Fibroblast of peridontal ligament (primary cell): Measurements from ENCODE around the gene KLHL17.

Experiments
- DNase-seq: peaks from one replicate; pipeline ENCODE4 v3.0.0-alpha.2; 2010; ENCODE audit errors: extremely low read depth

The KLHL17 gene

DNA sequence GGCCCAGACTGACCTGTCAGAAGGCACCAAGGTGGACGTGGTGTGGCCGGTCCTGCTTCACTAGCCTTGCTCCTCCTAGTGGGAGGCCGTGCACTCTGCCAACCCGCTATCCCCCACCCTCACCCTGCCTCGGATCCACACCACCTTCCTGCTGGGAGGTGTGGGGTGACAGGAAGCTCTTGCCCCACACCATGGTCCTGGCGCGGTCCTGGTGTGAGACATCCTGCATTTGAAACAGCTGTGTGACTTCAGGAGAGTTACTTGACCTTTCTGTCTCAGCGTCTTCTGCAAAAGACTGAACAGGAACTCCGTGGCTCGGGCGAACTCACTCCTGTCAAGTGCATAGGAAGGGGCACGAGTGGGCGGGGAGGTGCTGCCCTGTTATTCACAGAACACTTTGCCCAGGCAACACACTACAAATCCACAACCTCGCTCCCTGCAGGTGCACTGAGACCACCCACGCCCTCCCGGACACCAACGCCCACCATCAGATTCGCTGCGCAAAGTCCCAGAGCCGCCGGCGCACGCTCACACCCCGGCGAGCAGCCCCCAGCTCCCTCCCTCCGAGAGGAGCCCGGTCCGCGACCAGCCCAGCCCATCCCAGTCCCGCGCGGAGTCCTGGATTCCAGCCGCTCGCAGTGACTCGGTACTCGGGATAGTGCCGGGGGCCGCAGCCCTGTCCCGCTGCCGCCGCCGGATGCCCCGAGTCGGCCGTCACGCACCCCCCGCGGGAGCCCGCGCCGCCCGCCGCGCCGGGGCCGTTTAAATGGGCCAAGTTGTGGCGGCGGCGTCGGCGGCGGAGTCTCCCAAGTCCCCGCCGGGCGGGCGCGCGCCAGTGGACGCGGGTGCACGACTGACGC is 37.0 kb upstream of the KLHL17 start, which contains the start of gene SAMD11:
TSS of gene SAMD11 (plus strand) at position 793 of the 860 bp plus-strand sequence. CDS start 509 bp downstream, outside the sequence.
- peak; percentile 61 for DNase-seq

DNA sequence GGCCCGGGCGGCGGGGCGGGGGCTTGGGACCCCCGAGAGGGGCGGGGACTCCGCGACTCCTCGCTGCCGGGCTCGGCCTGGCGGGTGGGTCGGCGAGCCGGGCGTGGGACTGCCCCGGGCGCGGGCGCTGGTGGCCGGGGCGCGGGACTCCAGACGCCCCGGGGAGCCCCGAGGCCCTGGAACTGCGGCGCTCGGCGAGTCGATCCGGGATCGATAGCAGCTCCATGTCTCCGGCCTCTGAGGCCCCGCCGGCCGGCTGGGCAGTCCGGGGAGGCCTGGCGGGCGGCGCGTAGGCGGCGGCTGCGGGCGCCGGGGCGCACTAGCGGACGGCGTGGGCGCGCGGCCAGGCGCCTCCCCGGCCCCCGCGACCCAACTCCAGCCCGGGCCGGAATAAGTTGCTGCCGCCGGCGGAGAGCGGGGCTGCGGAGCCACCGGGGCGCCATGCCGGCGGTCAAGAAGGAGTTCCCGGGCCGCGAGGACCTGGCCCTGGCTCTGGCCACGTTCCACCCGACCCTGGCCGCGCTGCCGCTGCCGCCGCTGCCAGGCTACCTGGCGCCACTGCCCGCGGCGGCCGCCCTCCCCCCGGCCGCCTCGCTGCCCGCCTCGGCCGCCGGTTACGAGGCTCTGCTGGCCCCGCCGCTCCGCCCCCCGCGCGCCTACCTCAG is 36.3 kb upstream of the KLHL17 start:
- DNase-seq = no peak

DNA sequence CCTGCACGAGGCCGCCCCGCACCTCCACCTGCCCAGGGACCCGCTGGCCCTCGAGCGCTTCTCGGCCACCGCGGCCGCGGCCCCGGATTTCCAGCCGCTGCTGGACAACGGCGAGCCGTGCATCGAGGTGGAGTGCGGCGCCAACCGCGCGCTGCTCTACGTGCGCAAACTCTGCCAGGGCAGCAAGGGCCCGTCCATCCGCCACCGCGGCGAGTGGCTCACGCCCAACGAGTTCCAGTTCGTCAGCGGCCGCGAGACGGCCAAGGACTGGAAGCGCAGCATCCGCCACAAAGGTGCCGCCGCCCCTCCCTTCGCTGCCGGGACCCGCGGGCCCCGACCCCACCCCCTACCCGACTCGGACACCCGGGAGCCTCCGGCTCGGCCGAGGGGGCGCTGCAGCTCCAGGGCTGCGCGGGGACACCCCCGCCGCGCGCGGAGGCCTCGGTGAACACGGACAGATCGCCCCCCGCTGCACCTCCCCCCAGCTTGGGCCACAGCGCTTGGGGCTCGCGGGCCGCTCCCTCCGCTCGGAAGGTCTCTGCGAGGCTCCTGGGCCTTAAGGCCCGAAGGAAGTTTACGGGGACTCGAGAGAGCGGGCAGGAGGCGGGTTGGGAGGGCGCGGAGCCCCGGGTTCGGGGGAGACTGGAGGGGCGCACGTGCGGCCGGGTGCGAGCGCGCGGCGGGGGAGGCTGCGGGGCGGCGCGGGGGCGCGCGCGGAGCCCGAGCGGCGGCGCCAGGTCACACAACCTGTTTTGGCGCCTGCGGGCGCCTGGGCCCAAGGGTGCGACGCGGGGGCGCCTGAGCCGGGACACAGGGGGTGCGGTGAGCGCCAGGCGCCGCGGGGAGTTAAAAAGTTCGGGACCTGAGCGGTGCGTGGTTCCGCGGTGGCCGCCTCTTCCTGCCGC is 35.5 kb upstream of the KLHL17 start:
- no peak for DNase-seq

DNA sequence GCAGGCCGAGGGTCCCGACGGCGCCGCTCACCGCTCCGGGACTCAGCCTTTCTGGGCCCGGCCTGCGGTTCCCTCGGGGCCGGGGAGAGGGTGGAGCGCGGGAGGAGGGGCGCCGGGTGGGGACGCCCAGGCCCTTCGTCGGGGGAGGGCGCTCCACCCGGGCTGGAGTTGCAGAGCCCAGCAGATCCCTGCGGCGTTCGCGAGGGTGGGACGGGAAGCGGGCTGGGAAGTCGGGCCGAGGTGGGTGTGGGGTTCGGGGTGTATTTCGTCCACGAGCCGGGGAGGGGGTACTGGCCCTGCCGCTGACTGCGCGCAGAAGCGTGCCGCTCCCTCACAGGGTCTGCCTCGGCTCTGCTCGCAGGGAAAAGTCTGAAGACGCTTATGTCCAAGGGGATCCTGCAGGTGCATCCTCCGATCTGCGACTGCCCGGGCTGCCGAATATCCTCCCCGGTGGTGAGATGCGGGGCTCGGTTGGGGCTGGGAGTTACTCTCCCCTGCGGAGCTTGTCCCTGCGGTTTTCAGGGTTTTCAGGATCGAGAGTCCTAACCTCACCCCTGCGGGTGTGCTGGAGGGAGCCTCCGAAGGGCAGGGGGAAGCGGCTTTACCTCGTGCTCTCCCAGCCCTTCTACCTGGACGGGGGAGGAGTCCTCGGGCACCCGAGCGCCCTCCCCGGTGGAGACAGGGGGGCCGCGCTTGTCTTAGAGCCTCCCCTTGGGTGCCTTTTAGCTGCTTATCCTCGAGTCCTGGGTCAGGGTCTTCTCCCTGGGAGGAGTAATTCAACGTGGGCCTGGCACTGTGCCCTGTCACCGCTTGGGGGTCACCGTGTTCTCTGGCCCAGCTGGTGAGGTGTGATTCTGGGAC is 34.6 kb upstream of the KLHL17 start:
- DNase-seq = no peak

DNA sequence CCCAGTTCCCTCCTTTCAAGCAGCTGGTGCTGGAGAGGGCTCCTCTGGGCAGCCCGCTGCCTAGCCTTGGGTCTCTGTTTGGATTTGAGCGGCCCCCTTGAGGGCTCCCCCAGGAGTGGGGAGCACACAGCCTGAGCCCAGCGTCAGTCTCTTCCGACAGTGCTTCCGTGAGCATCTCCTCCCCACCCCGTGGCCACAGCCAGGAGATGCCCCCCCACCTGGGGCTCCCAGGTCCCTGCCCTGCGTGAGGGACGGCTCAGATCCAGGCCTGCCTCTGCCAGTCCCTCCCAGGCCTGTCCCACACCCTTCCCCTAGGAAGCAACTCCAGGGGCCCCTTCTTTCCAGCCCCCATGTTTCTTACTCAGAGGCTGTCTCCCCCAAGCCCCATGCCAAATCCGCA is 33.1 kb upstream of the KLHL17 start:
- no peak for DNase-seq

DNA sequence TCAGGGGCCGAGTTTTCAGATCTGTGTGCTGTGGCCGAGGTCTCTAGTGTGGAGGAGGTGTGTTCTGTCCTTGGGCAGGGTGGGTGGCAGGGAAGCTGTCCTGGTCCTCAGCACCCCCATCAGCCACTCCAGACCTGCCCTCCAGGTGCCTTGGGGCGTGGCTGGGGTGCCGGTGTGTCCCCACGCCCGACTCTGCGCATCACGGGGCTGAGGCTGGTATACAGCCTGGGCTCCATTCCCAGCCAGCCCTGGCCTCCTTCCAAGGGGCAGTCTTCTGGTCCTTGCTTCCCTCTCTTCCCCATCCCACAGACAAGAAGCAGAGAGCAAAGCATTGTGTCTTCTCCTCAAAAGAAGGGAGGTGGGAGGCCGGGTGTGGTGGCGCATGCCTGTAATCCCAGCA is 32.6 kb upstream of the KLHL17 start:
- no peak for DNase-seq

DNA sequence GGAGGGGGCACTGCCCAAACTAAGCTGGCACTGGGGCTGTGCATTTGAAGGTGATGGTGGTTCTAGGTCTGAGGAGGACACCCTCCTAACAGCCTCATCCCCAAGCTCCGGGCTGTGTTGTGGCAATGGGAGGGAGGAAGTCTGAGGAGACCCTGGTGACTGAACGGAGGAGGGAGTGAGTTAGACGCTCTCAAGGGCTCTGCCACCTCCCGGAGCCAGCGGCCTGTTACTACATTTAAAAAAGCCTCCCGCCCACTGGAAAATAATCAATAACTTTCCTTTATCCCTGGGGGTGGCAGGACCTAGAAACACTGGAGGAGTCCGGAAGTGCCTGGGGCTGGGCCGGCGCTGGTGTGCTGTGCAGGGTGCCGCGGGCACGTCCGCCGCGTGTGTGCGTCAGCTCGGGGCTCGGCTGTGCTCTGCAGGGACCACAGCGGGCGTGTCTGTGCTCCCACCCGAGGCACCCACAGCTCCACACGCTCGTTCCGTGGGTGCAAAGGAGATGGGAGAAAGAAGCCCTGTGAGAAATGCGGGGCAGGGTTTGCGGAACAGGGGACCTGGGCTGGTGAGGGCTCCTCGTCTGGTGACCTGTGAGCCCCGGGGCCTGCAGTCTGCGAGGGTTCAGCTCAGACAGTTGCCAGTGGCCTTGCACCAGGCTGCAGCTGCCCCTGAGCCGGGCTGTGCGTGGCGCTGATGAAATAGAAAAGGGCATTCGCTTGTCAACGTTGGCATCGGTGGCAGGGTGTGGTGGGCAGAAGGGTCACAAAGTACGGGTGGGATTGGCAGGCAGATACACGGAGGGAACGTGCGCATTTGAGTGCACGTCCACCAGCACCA is 31.3 kb upstream of the KLHL17 start:
- DNase-seq = no peak

DNA sequence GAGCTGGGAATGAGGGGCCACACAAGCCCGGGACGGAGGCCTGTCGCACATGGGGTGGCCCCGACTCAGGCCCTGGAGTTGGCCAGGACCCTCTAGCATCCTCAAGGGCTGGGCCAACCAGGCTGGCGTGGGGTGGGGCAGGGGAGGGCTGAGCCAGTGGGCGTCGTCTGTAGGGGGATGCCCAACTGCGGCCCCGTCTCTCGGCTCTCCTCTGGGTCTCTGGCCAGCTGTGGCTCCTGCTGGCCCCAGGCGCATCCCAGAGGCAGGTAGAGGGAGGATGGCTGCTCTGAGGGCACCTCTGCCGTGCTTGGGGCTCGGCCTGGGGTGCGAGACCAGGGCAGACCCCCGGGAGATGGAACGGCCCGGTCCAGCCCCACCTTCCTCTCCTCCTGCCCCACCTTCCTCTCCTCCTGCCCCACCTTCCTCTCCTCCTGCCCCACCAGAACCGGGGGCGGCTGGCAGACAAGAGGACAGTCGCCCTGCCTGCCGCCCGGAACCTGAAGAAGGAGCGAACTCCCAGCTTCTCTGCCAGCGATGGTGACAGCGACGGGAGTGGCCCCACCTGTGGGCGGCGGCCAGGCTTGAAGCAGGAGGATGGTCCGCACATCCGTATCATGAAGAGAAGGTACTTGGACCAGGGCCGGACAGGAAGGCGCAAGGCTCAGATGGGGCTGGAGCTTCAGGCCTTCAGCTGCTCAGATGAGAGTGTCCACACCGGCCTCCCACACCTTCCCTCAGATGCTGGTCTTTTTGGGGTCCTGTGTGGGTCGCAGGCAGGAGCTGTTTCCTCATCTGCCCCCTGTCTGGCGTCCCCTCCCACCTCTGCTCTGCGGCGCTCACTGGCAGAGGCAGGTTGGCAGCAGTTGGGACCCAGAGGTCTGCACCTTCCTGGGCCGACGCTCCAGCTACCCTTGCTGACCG is 30.4 kb upstream of the KLHL17 start:
- DNase-seq = no peak

DNA sequence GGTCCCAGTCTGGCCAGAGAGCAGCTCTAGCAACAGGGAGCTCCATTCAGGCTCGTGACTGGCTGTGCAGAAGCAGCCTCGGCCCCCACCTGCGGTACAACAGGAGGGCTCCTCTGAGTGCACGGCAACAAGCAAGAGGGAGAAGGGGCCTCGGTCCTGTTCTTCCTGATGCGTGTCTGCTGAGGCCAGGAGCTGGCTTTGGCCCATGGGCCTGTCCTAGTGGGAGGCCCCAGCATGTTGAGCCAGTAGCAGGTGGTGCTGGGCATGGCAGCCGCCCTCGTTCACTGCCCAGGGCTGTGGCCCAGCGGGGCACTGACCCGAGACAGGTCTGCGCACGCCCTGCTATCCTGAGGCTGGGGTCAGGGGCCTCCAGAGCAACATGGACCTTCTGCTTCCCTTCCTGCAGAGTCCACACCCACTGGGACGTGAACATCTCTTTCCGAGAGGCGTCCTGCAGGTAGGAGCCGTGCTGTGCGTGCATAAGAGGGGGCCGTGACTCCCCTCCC is 29.7 kb upstream of the KLHL17 start:
- no peak for DNase-seq

DNA sequence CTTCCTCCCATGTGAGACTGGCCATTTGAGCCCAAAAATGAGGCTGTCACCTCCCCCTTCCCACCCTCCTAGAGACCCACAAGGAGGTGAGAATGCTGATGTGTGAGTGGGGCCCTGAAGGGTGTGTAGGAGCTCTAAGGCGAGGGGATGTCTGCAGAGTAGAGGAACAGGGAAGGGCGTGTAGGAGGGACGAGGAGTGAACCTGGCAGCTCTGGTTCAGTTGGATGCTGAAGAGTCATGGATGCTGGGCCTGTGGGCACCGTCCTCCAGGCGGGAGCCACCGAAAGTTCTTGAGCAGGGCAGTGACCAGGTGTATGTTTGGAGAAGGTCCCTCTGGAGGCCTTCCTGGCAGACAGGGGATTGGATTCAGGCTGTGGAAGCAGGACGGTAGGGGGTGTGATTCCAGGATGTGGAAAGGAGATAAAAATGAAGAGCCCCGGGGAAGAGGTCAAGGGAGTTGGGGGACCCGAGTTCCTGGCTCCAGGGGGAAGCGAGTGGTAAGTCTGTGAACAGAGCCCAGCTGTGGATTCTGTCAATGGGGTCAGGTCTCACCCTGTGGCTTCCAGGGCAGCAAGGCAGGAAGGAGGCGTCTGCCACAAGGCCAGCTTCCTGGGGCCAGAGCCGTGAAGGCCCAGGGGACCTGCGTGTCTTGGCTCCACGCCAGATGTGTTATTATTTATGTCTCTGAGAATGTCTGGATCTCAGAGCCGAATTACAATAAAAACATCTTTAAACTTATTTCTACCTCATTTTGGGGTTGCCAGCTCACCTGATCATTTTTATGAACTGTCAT is 28.8 kb upstream of the KLHL17 start:
- DNase-seq = no peak

DNA sequence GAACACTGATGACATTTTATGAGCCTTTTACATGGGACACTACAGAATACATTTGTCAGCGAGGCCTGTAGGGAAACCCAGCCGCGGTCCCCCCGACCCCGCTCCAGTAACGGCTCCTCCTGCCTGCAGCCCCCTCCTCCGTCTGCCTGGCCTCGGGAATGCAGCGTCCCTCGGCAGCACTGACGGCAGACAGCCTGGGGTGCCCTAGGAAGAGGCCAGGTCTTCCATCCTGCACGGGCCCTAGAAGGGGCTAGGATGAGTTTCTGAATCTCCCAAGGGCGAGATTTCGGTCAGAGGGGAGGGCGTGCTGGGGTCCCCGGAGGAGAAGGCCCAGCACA is 28.2 kb upstream of the KLHL17 start:
- DNase-seq = no peak

DNA sequence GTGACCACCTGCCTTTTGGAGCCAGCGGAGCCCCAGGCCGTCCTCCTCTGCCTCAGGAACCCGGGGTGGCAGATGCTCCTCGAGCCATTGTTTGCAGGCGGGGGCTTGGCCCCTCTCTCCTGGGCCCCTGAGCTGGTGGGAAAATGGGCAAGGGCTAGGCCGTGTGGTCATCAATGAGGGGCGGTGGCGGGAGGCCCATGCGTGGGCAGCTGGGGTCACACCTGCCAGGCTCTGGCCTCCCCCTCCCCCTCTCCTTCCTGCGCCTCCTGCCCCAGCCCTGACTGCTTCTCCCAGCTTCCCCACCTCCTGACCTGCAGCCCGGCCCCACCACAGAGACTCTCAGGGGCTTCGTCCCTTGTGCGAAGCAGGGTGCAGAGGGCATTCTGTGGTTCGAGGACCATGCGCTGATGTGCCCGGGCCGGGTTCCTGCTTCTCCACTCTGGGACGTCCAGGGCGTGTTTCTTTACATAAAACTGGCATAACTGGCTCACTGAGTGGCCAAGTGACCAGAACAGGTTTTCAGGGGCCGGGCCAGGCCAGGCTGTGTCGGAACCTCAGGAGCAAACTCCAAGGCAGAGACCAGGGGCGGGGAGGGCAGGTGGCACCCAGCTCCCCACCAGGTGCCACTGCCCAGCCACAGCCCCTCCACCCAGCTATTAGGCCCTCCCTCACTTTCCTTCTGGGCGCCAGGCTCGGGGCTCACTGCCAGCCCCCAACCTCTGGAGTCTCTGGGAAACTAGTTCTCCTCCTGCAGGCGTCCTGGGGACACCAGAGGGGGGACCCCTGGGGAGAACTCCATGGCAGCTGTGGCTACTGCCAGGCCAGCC is 27.4 kb upstream of the KLHL17 start:
- no peak for DNase-seq

DNA sequence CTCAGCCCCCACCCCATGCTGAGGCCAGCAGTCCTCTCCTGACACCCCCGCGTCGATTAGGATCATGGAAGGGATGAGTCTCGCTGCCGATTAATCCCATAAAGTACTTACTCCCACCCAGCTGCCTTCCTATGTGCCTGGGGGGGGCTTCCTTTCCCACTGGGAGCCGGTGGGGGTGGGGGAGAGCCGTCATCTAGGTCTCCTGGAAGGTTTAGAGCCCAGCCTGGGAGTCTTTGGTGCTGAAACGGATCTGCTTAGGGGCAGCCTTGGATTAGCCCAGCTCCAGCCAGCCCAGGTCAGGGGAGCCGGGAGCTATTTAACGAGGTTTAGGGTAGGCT is 26.8 kb upstream of the KLHL17 start:
- DNase-seq = no peak

DNA sequence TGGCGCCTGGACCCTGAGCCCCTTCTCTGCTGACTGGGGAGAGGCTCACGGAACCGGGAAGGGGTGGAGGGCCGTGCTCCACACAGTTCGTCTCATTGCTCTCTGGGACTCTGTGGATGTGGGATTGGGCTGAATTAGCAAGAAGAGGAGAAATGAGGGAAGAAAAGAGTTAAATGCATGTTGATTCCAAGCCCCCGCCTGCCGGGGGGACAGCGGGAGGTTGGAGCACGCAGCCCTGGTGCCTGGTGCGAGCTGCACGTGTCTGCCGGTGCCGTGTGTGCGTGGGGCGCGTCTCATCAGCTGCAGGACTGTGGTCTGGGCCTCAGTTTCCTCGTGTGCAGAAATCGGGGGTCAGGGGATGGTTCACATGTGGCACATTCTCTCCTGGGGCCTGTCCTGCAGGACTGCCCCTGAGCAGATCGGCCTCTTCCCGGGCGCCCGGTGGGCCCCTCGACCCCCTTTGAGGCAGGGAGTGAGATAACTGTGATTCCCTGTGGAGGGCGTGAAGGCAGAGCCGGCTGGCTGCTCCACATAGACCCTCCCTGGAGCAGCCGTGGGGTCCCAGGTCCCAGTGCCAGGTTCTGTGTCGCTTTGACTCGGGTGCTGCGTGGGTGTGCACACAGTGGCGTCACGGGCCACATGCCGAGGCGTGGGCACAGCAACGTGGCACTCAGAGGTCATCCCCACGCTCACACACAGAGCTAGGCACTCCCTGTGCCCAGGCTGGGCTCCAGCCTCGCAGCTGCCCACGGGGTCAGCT is 25.2 kb upstream of the KLHL17 start:
- DNase-seq = no peak

DNA sequence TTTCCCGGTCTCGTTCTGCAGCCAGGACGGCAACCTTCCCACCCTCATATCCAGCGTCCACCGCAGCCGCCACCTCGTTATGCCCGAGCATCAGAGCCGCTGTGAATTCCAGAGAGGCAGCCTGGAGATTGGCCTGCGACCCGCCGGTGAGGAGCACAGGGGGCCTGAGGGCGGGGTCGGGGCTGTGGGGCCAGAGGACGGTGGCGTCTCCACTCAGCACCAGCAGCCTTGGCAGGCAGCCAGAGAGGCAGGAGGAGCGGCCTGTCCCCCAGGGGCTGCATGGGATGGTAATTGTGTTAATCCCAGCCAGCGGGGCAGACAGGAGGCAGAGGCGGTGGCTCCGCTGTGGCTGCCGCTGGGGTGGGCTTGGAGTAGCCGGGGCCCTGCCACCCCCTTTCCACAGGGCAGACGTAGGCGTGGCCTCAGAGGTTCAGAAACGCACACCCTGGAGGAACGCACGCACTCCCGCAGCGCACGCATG is 24.6 kb upstream of the KLHL17 start:
- no peak for DNase-seq
